IPS-15b (cell line): ENCODE measurements around the gene RBM42.
A peak's percentile ranks its signal among the peaks of the same experiment; 100 is the strongest.

Experiments
- H3K27me3 ChIP-seq: one replicate; pipeline ENCODE4 v1.6.1; 2013; ENCODE audit warnings: low read length; ENCODE audit not compliant: control insufficient read depth, insufficient read depth
- H3K36me3 ChIP-seq: one replicate; pipeline ENCODE4 v1.6.1; 2013; ENCODE audit warnings: low read length; ENCODE audit not compliant: control insufficient read depth, insufficient read depth
- H3K4me1 ChIP-seq: one replicate; pipeline ENCODE4 v1.6.1; 2013; ENCODE audit warnings: mild to moderate bottlenecking, low read length; ENCODE audit not compliant: control insufficient read depth, insufficient read depth
- H3K4me3 ChIP-seq: one replicate; pipeline ENCODE4 v1.5.1; 2013; ENCODE audit warnings: low read depth, low read length
- H3K9ac ChIP-seq: one replicate; pipeline ENCODE4 v1.6.1; 2013; ENCODE audit warnings: low read depth, mild to moderate bottlenecking, low read length
- H3K9me3 ChIP-seq: one replicate; pipeline ENCODE4 v1.6.1; 2013; ENCODE audit warnings: mild to moderate bottlenecking, low read length; ENCODE audit not compliant: control insufficient read depth, insufficient read depth

Gene RBM42

DNA sequence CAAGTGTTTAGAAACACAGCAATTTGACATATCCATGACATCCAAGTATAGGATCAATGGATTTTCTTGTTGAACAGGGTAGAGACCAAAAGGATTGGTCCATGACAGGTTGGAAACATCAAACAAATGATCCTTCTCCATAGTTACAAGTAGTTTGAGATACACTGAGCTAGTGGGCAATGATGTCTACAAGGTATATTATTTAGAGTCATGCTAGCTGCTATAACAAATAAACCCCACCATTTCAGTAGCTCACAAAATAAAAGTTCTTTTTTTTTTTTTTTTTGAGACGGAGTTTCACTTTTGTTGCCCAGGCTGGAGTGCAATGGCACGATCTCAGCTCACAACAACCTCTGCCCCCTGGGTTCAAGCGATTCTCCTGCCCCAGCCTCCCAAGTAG lies 21.2 kb upstream of the RBM42 start:
- Histone ChIP-seq H3K4me1 (no peaks in the 10 kb centered on the region), H3K36me3 (no peaks in the 10 kb centered on the region), H3K9ac (no peak overlapping the region), H3K27me3 (peaks cover 5% of the 10 kb centered on the region), H3K4me3 (no peak overlapping the region), H3K9me3 (no peaks in the 10 kb centered on the region)

DNA sequence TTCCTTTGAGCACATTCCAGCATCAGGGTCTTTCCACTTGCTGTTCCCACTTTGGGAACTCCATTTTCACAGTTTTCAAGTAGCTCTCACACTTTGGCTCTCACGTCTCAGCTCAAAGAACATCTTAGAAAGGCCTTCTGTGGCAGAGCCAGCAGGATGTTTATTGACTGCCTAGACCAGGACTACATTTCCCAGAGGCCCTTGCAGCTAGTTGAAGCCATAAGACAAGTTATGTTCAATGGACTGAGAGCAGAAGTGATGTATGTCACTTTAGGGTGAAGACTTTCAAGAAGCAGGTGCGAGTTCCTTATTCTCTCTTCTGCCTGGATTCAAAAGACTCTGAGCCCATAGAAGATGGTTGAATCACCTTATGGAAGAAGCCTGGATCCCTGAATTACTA lies 20.6 kb upstream of the RBM42 start:
- Histone ChIP-seq H3K36me3 (no peaks in the 10 kb centered on the region), H3K4me3 (no peak overlapping the region), H3K9me3 (no peaks in the 10 kb centered on the region), H3K9ac (no peak overlapping the region), H3K4me1 (no peaks in the 10 kb centered on the region), H3K27me3 (peaks cover 5% of the 10 kb centered on the region)

DNA sequence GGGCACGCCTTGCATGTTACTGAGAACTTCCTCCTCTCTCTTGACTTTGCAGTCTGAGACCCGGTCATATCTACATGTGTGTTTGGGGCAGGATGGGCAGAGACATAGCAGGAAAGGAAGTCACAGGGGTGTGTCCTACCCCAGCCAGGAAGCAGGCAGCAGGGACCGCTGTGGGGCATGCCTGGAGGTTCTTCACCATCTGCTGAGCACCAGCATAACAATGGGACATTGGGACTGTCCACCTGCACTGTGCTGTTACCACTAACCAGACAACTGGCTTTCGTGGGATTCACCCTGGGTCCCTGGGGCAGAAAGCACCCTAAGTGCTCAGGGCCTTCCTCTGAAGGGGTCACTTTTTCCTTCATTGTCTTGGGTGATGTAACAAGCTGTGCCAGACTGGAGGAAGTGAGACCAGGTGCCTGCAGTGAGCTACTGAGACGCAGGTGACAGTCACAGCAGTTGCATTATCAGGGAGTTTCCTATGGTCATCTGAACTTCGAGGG lies 18.9 kb upstream of the RBM42 start:
- H3K27me3 ChIP-seq: peaks cover 5% of the 10 kb centered on the region
- no peaks in the 10 kb centered on the region for H3K9me3 ChIP-seq
- peaks cover 4% of the 10 kb centered on the region for H3K36me3 ChIP-seq
- H3K9ac ChIP-seq: no peak overlapping the region
- H3K4me1 ChIP-seq: no peaks in the 10 kb centered on the region
- H3K4me3 ChIP-seq: no peak overlapping the region

DNA sequence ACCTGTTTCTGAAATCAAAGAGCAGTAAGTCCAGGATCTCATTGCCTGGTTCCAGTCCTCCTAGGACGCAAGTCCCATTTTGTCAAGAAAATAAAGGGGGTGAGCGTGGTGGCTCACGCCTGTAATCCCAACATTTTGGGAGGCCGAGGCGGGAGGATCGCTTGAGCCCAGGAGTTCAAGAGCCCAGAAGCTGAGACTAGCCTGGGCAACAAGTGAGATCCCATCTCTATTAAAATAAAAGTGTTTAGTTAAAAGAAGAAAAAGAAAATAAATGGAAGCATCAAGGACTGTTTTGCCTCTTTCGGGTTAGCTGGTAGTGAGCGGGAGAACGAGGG lies 16.6 kb upstream of the RBM42 start:
- Histone ChIP-seq H3K27me3 (peaks cover 5% of the 10 kb centered on the region), H3K36me3 (peaks cover 15% of the 10 kb centered on the region), H3K4me3 (peak overlapping the region; percentile 92), H3K9me3 (no peaks in the 10 kb centered on the region), H3K4me1 (no peaks in the 10 kb centered on the region), H3K9ac (no peak overlapping the region)

DNA sequence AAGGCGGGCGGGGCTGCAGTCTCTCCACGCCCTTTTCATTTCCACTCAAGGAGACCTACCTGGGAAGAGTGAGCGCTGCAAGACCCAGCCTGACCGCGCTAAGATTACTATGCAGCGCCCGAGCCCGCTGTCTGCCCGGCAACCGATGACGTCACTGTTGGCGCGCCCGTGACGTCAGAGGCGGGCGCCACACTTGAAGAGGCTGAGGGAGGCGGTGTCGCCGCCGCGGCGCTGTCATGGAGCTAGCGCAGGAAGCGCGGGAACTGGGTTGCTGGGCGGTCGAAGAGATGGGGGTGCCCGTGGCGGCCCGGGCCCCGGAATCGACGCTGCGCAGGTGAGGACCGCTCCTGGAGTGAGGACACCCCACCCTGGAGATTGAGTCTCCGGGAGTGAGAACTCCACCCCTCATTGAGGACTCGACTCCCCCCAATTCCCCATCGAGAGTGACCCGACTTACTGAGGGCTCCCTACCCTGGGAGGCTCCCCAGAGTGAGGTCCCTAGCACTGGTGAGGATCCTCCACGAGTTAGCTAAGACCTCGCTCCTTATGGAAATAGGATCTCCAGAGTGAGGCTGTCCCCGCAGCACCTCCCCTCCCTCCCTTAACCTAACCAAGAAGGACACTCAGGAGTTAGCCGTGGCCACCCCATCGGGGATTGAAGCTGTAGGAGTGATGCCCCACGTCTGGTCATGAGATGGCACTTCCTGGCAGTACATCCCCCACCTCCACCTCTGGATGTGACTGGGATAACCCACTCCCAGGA lies 16.1 kb upstream of the RBM42 start, which contains the start of gene HAUS5:
Gene HAUS5, plus strand, starts transcription at position 177 of the 763 bp plus-strand sequence. Its CDS starts 60 bp downstream, at position 237.
- Histone ChIP-seq H3K4me1 (no peaks in the 10 kb centered on the region), H3K9ac (peak within 1 kb of the TSS; percentile 56), H3K4me3 (peak within 1 kb of the TSS; percentile 92)

DNA sequence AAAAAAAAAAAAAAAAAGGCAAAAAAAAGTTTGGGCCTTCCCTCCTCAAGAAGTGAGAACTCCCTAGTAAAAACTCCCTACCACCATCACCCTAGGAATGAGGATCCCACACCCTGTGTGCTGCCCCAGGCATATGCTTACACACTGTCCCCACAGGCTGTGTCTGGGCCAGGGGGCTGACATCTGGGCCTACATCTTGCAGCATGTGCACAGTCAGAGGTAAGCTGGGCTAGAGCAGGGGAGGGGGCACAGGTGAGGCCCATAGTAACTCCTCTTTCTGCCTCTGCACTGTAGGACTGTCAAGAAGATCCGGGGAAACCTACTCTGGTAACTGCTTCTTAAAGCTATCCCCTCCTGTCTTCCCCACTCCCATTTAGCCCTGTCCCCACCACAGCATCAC lies 15.3 kb upstream of the RBM42 start:
- Histone ChIP-seq H3K36me3 (peaks cover 15% of the 10 kb centered on the region), H3K27me3 (peaks cover 5% of the 10 kb centered on the region), H3K9ac (no peak overlapping the region), H3K9me3 (no peaks in the 10 kb centered on the region), H3K4me1 (no peaks in the 10 kb centered on the region), H3K4me3 (peak overlapping the region; percentile 92)

More for the DNA sequence above, 16.1 kb upstream of the RBM42 start, which contains the start of gene HAUS5:
- Histone ChIP-seq H3K27me3 (peaks cover 5% of the 10 kb centered on the region), H3K36me3 (peaks cover 15% of the 10 kb centered on the region), H3K9me3 (no peaks in the 10 kb centered on the region)

DNA sequence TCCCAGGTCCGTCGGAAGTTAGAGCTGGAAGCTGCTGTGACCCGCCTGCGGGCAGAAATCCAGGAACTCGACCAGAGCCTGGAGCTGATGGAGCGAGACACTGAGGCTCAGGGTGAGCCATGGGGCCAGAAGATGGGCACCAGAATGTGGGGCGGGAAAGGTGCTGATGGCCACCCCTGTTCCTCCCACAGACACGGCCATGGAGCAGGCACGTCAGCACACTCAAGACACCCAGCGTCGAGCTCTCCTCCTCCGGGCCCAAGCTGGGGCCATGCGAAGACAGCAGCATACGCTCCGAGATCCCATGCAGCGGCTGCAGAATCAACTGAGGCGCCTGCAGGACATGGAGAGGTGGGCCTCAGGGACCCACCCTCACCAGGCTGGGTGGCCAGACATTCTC lies 13.8 kb upstream of the RBM42 start:
- H3K9ac ChIP-seq: no peak overlapping the region
- no peak overlapping the region for H3K4me3 ChIP-seq
- H3K4me1 ChIP-seq: no peaks in the 10 kb centered on the region
- H3K27me3 ChIP-seq: peaks cover 5% of the 10 kb centered on the region
- peaks cover 15% of the 10 kb centered on the region for H3K36me3 ChIP-seq
- H3K9me3 ChIP-seq: no peaks in the 10 kb centered on the region

DNA sequence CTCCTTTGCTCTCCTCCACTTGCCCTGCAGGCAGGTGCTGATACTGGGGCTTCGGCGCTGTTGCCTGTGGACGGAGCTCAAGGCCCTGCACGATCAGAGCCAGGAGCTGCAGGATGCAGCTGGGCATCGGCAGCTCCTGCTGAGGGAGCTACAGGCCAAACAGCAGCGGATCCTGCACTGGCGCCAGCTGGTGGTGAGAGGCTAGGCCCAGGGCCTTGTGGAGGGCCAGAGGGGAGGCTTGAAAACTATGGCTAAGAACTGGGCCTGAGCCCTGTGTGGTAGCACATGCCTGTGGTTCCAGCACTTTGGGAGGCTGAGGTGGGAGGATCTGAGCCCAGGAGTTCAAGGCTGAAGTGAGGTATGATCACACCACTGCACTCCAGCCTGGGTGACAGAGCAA lies 10.0 kb upstream of the RBM42 start:
- Histone ChIP-seq H3K4me1 (no peaks in the 10 kb centered on the region), H3K27me3 (no peaks in the 10 kb centered on the region), H3K4me3 (no peak overlapping the region), H3K9me3 (no peaks in the 10 kb centered on the region), H3K36me3 (peaks cover 24% of the 10 kb centered on the region), H3K9ac (no peak overlapping the region)

DNA sequence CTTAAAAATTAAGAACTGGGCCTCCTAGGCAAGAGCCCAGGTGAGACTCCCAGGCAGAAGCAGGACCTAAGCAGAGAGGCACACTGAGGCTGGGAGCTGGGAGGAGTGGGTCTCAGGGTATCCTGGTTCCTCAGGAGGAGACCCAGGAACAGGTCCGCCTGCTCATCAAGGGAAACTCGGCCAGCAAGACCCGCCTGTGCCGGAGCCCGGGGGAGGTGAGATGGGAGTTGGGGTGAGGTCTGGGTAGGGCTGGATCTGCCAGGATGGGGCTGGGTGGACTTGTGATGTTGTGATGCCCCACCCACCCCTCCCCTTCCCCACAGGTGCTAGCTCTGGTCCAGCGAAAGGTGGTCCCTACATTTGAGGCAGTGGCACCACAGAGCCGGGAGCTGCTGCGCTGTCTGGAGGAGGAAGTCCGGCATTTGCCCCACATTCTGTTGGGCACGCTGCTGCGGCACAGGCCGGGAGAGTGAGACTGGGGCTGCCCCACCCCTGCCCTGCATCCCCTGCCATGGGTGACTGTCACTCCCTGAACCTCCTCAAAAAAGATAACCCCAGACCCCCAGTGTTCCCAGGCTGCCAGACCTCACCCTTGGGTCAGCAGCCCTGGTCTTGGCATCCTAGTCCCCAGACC lies 9.4 kb upstream of the RBM42 start:
- Histone ChIP-seq H3K36me3 (peaks cover 24% of the 10 kb centered on the region), H3K4me3 (no peak overlapping the region), H3K4me1 (no peaks in the 10 kb centered on the region), H3K27me3 (no peaks in the 10 kb centered on the region), H3K9me3 (no peaks in the 10 kb centered on the region), H3K9ac (no peak overlapping the region)

DNA sequence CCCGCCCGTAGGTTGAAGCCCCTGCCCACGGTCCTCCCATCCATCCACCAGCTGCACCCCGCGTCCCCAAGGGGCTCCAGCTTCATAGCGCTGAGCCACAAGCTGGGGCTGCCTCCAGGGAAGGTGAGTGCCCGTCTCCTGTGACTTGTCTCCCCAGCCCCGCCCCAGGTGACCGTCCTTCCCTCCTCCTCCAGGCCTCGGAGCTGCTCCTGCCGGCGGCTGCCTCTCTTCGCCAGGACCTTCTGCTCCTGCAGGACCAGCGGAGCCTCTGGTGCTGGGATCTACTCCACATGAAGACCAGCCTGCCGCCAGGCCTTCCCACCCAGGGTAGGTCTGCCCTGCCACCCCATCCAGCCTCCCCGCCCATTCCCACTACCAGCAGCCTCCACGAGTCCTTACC lies 8.8 kb upstream of the RBM42 start:
- H3K36me3 ChIP-seq: peaks cover 19% of the 10 kb centered on the region

DNA sequence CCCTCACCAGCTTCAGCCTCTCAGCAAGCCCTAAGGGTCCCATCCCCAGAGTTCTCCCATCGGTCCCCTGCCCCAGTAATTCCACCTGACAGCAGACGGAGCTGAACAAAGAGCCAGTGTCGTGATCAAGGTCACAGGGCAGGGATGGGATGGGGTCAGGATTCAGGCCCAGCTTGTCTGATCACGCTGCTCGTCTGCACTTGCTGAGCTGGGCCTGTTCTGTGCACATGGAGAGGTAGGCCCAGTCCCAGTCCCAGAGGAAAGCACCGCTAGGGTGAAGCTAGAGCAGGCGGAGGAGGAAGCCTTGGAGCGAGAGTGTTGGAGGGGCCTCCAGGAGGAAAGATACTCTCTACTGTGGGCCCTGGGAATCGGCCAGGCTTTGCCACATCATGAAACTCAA lies 7.1 kb upstream of the RBM42 start:
- H3K4me3 ChIP-seq: no peak overlapping the region
- no peaks in the 10 kb centered on the region for H3K27me3 ChIP-seq
- H3K36me3 ChIP-seq: peaks cover 14% of the 10 kb centered on the region
- no peaks in the 10 kb centered on the region for H3K4me1 ChIP-seq
- H3K9ac ChIP-seq: no peak overlapping the region
- no peaks in the 10 kb centered on the region for H3K9me3 ChIP-seq

More for the DNA sequence above, 8.8 kb upstream of the RBM42 start:
- Histone ChIP-seq H3K9me3 (no peaks in the 10 kb centered on the region), H3K27me3 (no peaks in the 10 kb centered on the region), H3K4me1 (no peaks in the 10 kb centered on the region), H3K4me3 (no peak overlapping the region), H3K9ac (no peak overlapping the region)

DNA sequence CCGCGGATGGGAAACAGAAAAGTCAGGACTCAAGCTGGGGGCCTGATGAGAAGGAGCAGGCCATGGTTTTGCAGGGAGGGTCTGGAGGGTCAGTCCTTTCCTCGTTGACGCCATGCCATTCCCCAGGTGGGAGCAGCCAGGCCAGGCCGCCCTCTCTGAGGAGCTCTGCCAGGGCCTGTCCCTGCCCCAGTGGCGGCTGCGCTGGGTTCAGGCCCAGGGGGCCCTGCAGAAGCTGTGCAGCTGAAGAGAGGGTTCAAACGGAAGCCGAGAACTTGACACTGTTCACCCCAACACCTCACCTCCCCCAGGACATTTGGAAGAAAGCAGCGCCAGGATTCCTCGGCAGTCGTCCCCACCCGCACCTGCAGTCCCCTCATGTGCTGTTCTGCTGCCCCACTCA lies 6.1 kb upstream of the RBM42 start:
- H3K9ac ChIP-seq: peak overlapping the region; percentile 54
- no peak overlapping the region for H3K4me3 ChIP-seq
- no peaks in the 10 kb centered on the region for H3K27me3 ChIP-seq
- no peaks in the 10 kb centered on the region for H3K4me1 ChIP-seq
- peaks cover 9% of the 10 kb centered on the region for H3K36me3 ChIP-seq
- H3K9me3 ChIP-seq: no peaks in the 10 kb centered on the region
